Urinary bladder (tissue), 4 donors: ENCODE data around the gene ALAS2. TPM values are rescaled to one million over a fixed set of nuclear protein-coding genes. Genes with fewer than 3 reads are reported as not detected.
A peak's percentile ranks its signal among the peaks of the same experiment; 100 is the strongest.

ENCODE experiments used
- DNase-seq: peaks from one replicate; pipeline ENCODE4 v3.0.0-alpha.2; 2015; ENCODE audit errors: extremely low spot score
- H3K27ac ChIP-seq: one replicate; pipeline ENCODE4 v1.5.1; 2013; ENCODE audit warnings: low read depth, mild to moderate bottlenecking, moderate library complexity
- H3K36me3 ChIP-seq: one replicate; pipeline ENCODE4 v1.6.1; 2013; ENCODE audit warnings: mild to moderate bottlenecking, moderate library complexity; ENCODE audit not compliant: insufficient read depth
- H3K4me1 ChIP-seq: one replicate; pipeline ENCODE4 v1.6.1; 2013; ENCODE audit warnings: mild to moderate bottlenecking, moderate library complexity; ENCODE audit not compliant: insufficient read depth
- H3K4me3 ChIP-seq: one replicate; pipeline ENCODE4 v1.5.1; 2013; ENCODE audit warnings: low read depth, low read length
- WGBS: extraction: QIAGEN DNeasy Blood & Tissue Kit; methylation state at CpG from one replicate; pipeline ENCODE4 v1.1.7; 2013; 5-methylcytosine and 5-hydroxymethylcytosine counted together
- polyA plus RNA-seq: library from polyadenylated mRNA; stranded (reverse); fragments of 200-250 nt; gene quantifications from one replicate; pipeline ENCODE4 v1.2.3, GENCODE V29; 2013
- total RNA-seq: library from RNA; depleted of rRNA; stranded (reverse); fragments of >200 nt; gene quantifications from one replicate; pipeline ENCODE4 v1.2.3, GENCODE V29; 2014
- donor health status: healthy with polysubstance abuse.
- donor health status: healthy.

ALAS2 gene
- total and polyA plus RNA-seq, 2 donors, result 46.9 TPM; not detected in 1

DNA sequence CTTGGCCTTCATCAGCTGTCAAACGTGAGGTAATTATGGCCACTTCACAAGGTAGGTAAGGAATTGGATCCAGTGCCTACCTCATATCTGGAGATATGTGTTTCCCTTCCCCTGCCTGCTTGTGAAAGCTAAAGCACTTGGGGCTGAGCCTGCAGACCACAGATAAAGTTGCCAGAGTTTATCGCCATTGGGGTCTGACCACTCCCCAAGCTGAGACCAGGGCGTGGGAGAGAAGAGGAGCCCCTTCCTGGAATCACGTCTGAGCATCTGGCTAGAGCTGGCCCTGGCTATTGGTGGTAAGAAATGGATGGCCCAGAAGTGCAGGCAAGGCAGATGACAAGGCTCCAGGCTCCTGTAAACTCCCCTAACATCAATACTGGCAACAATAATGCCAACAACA, 2.7 kb downstream of the ALAS2 start:
- H3K36me3 ChIP-seq, result no peaks in the 10 kb centered on the region
- WGBS, result 60% methylated on average over 4 of the region's 4 CpGs
- no peak overlapping the region for H3K27ac ChIP-seq
- H3K4me3 ChIP-seq, result no peak overlapping the region
- H3K4me1 ChIP-seq, result no peaks in the 10 kb centered on the region
- no peak for DNase-seq

- DNase-seq, result no peak
- H3K36me3 ChIP-seq, result no peaks in the 10 kb centered on the region
- H3K27ac ChIP-seq, result no peak overlapping the region
- no peaks in the 10 kb centered on the region for H3K4me1 ChIP-seq
- WGBS, result 62% methylated on average over 2 of the region's 2 CpGs
- H3K4me3 ChIP-seq, result no peak overlapping the region
These were observed 3.9 kb downstream of the ALAS2 start for GRCh38 chrX:55026840-55027239.

DNA sequence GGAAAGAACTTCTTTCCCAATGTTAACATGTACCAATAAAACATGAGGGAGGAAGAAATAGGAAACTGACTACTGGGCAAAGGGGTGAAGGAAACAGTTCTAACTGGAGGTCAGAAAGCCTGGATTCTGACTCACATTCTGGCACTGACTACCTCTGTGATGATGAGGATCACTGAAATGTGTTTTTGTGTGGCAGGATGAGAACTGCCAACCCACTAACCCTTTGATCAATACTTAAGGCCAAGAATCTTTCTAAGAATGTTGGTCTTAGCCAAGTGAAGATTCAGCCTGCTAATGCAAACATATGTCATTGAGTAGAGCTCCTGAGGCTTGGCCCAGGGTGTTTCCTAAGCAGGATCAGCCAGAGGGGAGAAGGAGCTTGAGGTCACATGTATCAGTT, 4.6 kb downstream of the ALAS2 start:
- DNase-seq, result no peak
- H3K4me3 ChIP-seq, result no peak overlapping the region
- no peaks in the 10 kb centered on the region for H3K36me3 ChIP-seq
- H3K27ac ChIP-seq, result no peak overlapping the region
- H3K4me1 ChIP-seq, result no peaks in the 10 kb centered on the region

DNA sequence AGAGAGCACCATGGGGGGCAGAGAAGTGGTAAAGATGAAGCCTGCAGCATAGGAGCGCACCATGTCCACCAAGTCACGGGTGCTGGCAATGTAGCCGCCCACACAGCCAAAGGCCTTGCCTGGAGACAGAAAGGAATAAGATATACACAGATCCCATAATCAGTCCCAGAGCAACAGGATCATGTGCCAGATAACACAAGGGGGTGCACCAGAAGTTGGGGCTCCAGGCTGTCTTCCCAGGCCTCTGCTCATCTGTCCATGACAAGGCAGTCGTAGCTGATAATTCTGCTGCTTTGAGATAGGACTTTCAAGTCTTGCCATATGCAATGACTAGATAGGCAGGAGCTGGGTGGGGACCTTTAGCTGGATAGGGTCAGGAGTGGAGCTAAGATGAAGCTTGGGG, 15.9 kb downstream of the ALAS2 start:
- H3K4me1 ChIP-seq, result no peaks in the 10 kb centered on the region
- no peak overlapping the region for H3K4me3 ChIP-seq
- H3K27ac ChIP-seq, result no peak overlapping the region
- no peaks in the 10 kb centered on the region for H3K36me3 ChIP-seq
- WGBS, result 95% methylated on average over 4 of the region's 4 CpGs
- no peak for DNase-seq

- no peak overlapping the region for H3K4me3 ChIP-seq
- no peaks in the 10 kb centered on the region for H3K4me1 ChIP-seq
- no peak overlapping the region for H3K27ac ChIP-seq
- no peaks in the 10 kb centered on the region for H3K36me3 ChIP-seq
- no peak for DNase-seq
- WGBS, result 44% methylated on average over 2 of the region's 2 CpGs
These were observed 19.5 kb downstream of the ALAS2 start for GRCh38 chrX:55011294-55011693.

GRCh38 chrX:55008571-55009358, 22.0 kb downstream of the ALAS2 start:
- Histone ChIP-seq H3K27ac (no peak overlapping the region), H3K4me1 (no peaks in the 10 kb centered on the region), H3K36me3 (no peaks in the 10 kb centered on the region), H3K4me3 (no peak overlapping the region)
- 37% methylated on average over 9 of the region's 9 CpGs for WGBS
- no peak for DNase-seq

DNA sequence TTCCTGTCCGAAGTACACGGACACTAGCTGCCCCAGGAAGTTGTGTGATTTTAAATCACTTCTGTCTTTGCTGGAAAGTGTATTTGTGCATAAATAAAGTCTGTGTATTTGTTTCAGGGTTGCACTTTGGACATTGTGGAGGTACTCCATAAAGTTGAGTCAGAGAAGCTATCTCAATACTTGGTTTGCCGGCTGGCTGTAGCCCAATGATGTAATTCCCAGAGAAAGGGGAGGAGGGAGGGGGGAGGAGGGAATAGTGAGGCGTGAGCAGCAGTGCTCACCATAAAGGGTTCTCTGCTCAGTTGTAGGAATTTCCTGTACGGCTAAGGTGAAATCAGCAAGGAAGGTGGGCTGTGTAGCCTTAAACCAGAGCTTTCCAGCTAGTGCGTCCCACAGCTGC, 23.1 kb downstream of the ALAS2 start:
- H3K4me1 ChIP-seq, result no peaks in the 10 kb centered on the region
- H3K27ac ChIP-seq, result no peak overlapping the region
- WGBS, result 34% methylated on average over 6 of the region's 6 CpGs
- no peak for DNase-seq
- H3K36me3 ChIP-seq, result no peaks in the 10 kb centered on the region
- no peak overlapping the region for H3K4me3 ChIP-seq

GRCh38 chrX:55006827-55007621, 23.8 kb downstream of the ALAS2 start:
- H3K36me3 ChIP-seq, result no peaks in the 10 kb centered on the region
- DNase-seq, result no peak
- 89% methylated on average over 18 of the region's 18 CpGs for WGBS
- H3K27ac ChIP-seq, result no peak overlapping the region
- no peak overlapping the region for H3K4me3 ChIP-seq
- no peaks in the 10 kb centered on the region for H3K4me1 ChIP-seq

- Histone ChIP-seq H3K27ac (no peak overlapping the region), H3K4me1 (peaks cover 2% of the 10 kb centered on the region), H3K36me3 (no peaks in the 10 kb centered on the region), H3K4me3 (no peak overlapping the region)
- DNase-seq, result no peak
These were observed 25.5 kb downstream of the ALAS2 start for GRCh38 chrX:55005256-55005655.

GRCh38 chrX:55004231-55004630, 26.5 kb downstream of the ALAS2 start:
- WGBS, result 90% methylated on average over 1 of the region's 1 CpG
- no peaks in the 10 kb centered on the region for H3K36me3 ChIP-seq

GRCh38 chrX:54999717-55000598, 30.8 kb downstream of the ALAS2 start, which contains the start of gene APEX2:
Gene APEX2, plus strand, starts transcription at chrX:55000363. Its CDS starts 60 bp downstream, at chrX:55000423.
- no peaks in the 10 kb centered on the region for H3K36me3 ChIP-seq
- H3K27ac ChIP-seq, result peak within 1 kb of the TSS; percentile 71
- H3K4me1 ChIP-seq, result peaks cover 2% of the 10 kb centered on the region
- WGBS, result under 1% methylated on average over 55 of the region's 55 CpGs
- H3K4me3 ChIP-seq, result peak within 1 kb of the TSS; percentile 61
- peak; percentile 82 for DNase-seq

More at GRCh38 chrX:55004231-55004630, 26.5 kb downstream of the ALAS2 start:
- H3K27ac ChIP-seq, result no peak overlapping the region
- no peak for DNase-seq
- no peak overlapping the region for H3K4me3 ChIP-seq
- H3K4me1 ChIP-seq, result peaks cover 2% of the 10 kb centered on the region

DNA sequence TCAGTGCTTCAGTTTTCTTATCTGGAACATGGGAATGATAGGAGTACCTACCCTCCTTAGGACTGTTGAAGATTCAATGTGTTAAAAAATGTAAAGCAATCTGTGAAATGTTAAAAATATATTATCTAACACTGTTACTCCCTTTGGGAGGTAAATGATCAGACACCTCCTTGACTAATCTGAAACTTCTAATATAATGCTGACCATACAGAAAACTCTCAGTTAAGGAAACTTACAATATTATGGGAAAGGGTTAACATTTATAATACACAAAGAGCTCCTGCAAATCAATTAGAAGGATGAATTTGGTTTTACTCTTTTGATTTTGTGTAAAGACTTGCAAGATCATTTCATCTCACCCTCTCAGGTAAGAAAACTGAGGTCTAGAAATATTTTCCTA, 35.2 kb downstream of the ALAS2 start:
- DNase-seq, result no peak
- Histone ChIP-seq H3K36me3 (no peaks in the 10 kb centered on the region), H3K4me1 (no peaks in the 10 kb centered on the region), H3K27ac (no peak overlapping the region), H3K4me3 (no peak overlapping the region)

DNA sequence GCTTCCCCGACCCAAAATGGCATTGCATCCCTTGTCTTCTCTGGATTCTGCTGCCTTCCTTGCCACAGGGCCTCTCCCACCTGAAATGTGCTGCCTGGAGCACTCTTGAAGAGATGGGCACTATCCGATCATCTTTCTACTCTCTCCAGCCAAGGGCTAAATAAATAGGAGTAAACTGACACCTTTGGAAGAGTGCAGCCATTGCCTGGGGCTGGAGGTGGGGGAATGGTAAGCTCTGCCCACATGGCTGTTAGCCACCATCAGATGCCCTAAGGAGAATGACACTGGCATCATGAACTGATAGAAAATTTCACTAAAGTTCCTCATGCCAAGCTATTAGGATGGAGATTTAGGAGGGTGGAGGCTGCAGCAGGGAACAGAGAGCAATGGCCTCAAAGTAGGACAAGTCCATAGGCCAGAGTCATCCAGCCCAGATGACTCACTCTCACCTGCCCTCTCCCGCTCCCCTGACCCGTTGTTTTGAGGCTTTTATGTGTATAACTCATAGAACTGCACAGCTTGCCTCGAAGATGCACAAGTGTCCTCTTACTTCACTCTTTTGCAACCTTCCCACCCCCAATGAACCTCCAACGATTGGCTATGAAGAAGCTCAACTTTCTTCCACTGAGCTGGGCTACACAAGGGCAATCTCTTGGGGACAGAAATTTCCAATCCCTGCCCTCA, 36.0 kb downstream of the ALAS2 start:
- 81% methylated on average over 6 of the region's 6 CpGs for WGBS
- Histone ChIP-seq H3K27ac (no peak overlapping the region), H3K4me1 (no peaks in the 10 kb centered on the region), H3K4me3 (no peak overlapping the region), H3K36me3 (no peaks in the 10 kb centered on the region)
- no peak for DNase-seq
